Renal cortex interstitium (tissue), 11 donors: ENCODE data around the gene TULP4. TPM values are rescaled to one million over a fixed set of nuclear protein-coding genes. Genes with fewer than 3 reads are reported as not detected.
"Not testable (repeated sequence)": the region's sequence is repeated elsewhere in the genome, so short reads cannot be mapped to it uniquely, and the experiment has no call there.

Experiments used
- DNase-seq, 11 donors: peaks; one replicate each; pipeline ENCODE4 v3.0.0-alpha.2; 2013; ENCODE audit warnings: low read depth in 9 of 11, low spot score in 4 of 11; ENCODE audit errors: extremely low read depth in 1 of 11
- polyA plus RNA-seq, 3 donors: library from polyadenylated mRNA; unstranded; fragments of 120-200 nt; gene quantifications; one replicate each; pipeline ENCODE4 v1.2.1, GENCODE V29; 2013; ENCODE audit not compliant: insufficient read length in 3 of 3

TULP4 gene
- polyA plus RNA-seq, 3 donors = 21.1 to 21.8 (median 21.8) TPM

DNA sequence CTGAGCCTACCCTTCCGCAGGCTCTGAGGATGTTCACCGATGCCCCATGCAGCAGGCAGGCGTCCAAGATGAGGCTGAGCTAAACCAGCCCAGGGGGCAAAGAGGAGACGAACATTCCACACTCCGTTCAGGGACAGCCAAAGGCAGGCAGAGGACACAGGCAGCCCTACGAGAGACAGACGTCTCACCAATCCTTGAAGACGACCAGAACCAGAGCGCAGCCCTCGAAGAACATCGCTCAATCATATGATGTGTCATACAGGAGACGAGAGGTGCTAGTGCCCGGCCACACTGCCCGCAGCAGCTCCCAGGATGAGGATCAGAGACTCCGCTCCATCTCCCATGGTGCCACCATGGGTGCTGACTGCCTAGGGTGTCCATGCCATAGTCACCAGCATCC, 212.0 kb downstream of the TULP4 start:
- DNase-seq = no peak

DNA sequence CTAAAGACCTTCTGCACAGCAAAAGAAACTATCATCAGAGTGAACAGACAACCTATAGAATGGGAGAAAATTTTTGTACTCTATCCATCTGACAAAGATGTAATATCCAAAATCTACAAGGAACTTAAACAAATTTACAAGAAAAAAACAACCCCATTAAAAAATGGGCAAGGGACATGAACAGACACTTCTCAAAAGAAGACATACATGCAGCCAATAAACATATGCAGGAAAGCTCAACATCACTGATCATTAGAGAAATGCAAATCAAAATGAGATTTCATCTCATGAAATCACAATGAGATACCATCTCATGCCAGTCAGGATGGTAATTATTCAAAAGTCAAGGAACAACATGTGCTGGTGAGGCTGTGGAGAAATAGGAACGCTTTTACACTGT, 215.6 kb downstream of the TULP4 start:
- not testable (repeated sequence) for DNase-seq

DNA sequence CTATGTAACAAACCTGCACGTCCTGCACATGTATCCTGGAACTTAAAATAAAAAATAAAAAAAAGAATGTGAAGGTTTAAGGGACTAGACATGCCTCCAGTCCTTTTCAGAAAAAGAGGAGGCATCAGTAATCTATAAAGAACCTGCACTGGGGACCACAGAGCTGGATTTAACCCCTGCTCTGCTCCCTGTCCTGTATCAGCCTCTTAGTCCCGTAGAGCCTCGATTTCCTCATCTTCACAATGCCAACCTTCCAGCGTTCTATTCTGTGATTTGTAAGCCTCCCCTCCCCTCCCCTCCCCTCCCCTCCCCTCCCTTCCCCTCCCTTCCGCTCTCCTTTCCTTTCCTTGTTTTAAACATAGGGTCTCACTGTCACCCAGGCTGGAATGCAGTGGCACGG, 216.6 kb downstream of the TULP4 start:
- no peak for DNase-seq

- no peak for DNase-seq
Measured at GRCh38 chr6:158529629-158530028, 217.4 kb downstream of the TULP4 start.

DNA sequence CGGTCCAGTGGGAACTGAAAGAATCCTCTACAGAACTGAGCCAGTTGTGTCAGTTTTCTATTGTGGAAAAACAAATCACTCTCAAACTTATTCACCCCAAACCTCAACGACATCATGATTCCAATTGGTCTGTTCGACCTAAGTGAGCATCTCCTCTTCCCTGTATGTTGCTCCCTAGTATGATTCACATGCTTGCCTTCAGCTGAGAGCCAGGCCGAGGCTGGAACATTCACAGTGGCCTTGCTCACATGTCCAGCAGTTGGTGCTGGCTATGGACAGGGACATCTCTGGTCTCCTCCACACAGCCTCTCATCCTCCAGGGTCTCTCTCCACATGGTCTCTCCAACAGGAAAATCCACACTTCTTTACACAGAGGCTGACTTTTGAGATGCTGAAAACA, 219.3 kb downstream of the TULP4 start:
- DNase-seq = no peak

- DNase-seq = no peak
Measured at GRCh38 chr6:158531970-158532369, 219.7 kb downstream of the TULP4 start.

- peak; percentile 62 to 86 (median 80) for DNase-seq
Measured at GRCh38 chr6:158536084-158536890, 224.0 kb downstream of the TULP4 start.

DNA sequence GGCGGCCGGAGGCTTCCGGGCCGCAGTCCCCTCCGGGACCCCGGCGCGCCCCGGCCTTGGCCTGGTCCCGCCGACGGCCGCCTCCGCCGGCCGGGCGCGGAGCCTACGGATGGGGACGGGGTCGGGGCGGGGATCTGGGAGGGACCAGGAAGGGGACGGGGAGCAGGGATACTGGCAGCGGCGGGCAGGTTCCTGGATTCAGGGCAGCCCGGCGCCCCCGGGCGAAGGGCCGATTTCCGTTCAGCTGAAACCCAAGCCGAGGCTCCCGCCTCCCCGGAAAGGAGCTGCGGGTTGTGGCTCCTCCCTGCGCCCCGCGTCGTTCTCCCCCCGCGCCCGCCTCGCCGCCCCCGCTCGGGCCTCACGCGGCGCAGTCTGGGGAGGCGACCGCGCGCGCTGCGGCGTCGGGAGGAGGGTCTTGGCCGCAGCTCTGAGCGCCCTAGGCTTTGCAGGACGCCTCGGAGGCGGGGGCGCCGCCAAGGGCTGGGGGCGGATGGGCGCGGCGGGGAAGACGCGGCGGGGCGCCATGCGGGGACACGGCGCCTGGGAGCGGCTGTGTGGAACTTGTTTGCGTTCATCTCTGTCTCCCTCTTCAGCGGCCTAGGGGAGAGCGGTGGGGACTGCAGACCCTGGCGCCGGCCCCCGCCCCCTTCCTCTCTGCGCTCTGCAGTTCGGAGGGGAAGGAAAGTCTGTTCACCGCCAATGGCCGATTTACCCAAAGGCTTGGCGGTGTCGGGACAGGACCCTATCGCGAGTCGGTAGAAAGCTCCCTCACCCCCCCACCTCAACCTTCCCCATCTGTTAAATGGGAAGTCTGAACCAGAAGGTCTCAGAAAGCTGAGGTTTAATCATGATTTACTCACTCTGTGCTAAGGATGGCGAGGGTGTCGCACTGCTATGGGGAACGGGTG, 224.9 kb downstream of the TULP4 start:
- DNase-seq = peak in 3 of 11 donors; percentile 34 to 38 (median 35)

DNA sequence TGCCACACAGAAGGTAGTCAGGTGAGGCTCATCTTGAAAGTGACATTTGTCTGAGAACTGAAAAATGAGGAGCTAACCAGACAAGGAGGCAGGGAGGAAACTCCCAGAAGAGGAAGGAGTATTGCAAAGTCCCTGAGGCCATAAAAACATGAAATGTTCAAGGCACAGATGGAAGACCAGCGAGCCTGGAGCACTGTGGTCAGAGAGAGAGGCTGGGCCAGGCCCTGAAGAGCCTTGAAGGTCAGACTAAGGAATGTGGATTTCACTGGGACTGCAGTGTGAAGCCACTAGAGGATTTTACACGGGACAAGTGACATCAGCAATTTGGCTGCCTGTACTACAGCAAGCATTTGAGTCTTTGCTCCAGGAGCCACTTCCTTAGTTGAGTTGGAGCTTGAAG, 226.5 kb downstream of the TULP4 start:
- DNase-seq = no peak

DNA sequence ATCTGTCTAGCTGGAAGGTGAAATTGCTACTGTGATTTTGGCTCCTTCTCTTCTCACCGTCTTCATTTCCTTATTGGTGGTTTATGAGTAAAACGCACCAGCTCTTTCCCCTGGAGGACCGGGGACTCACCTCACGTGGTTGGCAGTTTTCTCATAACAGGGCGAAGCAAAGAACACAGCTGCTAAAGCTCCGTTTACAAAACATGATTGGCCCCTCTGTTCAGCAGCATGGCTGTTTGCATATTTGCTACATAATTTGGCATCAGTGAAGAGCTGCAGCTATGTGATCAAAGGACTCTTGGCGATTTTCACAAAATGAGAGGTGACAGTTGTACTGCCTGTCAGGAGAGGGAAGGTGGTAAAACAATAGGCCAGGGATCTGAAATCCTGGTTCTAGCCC, 227.1 kb downstream of the TULP4 start:
- DNase-seq = no peak

GRCh38 chr6:158539881-158540280, 227.6 kb downstream of the TULP4 start:
- DNase-seq = no peak

DNA sequence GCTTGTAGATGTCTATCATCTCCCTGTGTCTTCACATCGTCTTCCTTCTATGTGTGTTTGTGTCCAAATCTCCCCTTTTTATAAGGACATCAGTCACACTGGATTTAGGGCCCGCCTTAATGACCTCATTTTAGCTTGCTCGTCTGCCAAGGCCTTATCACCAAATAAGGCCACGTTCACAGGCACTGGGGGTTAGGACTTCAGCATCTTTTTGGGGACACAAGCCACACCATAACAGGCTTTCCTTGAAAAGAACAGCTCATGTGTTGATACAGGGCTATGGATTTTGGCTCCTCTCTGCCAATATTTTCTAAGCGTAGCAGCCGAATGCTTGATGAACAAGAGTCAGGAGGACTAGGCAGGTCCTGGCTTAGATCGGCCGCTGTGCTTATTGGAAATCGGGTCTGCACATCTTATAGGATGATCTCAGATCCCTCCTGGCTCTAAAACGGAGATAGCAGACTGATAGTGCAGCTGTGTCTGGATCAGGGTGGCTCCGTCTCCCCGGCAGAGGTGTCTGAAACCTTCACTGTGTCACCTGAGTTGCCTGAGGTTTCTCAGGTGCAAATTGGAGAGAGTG, 231.4 kb downstream of the TULP4 start:
- no peak for DNase-seq

DNA sequence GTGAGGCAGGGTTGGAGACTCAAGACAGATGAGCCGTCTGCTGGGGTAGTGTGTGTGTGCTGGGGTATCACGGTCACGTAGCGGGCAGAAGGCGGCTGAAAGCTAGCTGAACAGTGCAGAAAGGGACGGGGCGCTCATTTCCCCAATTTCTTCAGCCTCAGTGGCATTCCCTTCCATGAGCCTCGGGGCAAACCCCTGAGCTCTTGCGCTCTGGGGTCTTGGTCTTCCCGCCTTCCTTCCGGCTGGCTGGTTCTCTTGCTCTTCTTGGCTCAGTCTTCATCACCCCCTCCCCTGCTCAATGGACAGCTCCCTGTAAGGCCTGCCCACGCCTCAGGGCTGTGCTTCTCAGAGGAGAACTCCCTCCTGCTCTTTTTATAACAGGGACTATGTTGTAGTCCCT, 232.2 kb downstream of the TULP4 start:
- no peak for DNase-seq

DNA sequence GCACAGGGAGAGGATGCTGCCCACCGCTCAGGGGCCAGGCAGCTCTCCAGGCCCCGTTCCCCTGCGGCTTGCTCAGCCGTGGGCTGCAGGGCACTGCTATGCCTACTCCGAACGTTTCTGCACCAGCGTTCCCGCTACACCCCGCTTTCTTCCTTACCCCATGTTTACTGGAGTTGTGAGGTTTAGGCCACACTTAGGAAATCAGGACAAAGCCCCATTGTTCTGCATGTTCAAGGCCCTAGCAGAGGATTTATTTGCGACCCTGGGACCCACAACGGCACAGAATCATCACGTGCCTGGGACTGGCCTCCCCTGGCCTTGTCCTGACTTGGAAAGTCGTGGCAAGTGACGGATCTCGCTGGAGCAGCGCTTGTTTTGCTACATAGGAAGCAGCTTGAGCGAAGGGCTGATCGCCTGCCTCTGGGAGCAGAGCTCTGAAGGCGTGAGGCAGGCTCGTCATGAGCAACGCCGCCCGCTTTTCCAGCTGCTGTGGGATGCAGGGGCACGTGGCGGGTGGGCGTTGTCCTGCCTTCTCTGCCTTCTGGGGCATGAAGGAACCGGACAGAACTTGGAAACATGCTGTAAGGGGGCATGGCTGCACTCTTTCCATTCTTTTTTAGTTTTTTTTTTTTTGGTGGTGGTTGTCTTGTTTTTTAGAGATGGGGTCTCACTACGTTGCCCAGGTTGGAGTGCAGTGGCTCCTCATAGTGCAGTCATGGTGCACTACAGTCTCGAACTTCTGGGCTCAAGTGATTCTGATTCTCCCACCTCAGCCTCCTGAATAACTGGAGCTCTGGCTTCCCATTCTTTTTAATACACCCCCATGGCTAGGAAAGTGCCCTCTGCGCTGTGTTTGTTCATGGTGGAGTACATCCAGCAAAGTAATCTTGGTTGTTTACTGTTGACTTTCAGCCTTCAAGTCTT, 233.0 kb downstream of the TULP4 start:
- DNase-seq = no peak

DNA sequence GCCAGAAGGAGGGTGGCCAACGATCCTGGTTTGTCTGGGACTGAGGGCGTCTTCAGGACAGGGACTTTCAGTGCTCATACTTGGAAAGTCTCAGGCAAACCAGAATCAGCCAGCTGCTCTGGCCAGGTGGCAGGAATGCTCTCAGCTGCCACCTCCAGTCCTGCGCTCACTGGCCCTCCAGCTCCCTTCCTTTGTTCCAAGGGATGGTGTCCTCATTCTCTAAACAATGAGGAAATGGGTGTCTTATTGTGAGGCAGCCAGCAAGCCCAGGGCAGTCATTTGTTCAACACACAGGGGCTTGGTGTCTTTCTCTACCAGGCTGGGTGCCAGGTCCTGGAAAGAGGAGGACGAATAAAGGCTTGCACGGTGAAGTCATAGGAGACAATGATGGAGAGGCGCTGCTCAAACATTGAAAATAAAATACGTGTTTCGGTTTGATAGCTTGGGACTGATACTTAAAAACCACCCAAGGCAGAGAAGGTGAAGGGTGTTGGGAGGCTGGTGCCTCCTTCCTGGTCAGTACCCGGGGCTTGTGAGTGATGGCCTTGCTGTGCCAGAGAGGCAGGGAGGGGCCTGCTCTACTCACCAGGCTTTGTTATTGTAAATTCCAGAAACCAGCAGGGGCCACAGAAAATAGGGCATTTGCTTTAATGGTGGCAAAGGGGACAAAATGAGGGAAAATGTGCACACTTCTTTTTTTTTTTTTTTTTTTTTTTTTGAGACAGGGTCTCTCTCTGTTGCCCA, 236.3 kb downstream of the TULP4 start:
- no peak for DNase-seq

GRCh38 chr6:158552055-158552795, 240.0 kb downstream of the TULP4 start:
- no peak for DNase-seq

DNA sequence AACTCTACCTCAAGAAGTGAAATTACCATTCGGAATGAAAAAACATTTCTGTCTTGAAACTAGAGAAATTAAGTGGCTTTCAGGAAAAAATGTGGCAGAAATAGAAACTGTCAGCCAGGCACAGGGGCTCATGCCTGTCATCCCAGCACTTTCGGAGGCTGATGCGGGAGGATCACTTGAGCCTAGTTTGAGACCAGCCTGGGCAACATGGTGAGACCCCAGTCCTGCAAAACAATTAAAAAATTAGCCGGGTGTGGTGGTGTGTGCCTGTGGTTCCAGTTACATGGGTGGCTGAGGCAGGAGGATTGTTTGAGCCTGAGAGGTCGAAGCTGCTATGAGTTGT, 240.5 kb downstream of the TULP4 start:
- DNase-seq = no peak
